GM21381 (cell line): Measurements from ENCODE around the gene WDR70.
"Not testable (repeated sequence)": the region's sequence is repeated elsewhere in the genome, so short reads cannot be mapped to it uniquely, and the experiment has no call there.

Experiments used
- ATAC-seq: cut with Tn5 transposase; IDR thresholded peaks from one replicate; pipeline ENCODE4 v1.9.1; 2021; ENCODE audit warnings: mild to moderate bottlenecking, moderate library complexity; ENCODE audit not compliant: unreplicated experiment

WDR70 gene

DNA sequence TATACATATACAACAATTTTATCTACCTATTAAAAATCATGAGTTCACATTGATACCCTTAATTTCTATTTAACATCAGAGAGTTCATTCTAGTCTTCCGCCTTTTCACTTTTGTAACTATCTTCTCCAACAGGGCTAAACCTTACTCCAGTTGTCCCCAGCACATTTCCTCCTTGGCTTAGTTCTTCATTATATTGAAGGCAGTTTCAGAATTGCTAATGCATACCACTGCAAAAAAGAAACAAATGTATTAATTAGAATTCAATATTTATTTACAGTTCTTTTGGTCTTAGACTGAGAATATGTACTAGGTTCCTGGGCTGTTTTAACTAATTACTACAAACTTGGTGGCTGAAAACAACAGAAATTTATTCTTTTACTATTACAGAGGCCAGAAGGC is 132.5 kb downstream of the WDR70 start:
- ATAC-seq, result no peak

DNA sequence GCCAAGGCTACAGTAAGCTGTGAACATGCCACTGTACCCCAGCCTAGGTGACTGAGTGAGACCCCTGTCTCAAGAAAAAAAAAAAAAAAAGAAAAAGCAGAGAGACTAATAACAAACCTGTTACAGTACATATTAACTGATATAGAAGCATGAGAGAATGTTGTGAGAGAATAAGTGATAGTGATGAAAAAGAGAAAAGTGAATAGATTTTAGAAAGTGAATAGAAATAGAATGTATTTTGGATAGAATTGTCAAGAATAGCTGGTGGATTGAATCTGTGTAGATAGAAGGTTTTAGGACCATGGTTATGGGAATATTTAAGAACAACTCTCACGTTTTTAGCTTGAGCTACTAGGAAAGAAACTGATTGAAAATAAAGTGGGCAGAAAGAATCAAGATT is 135.8 kb downstream of the WDR70 start:
- no peak for ATAC-seq

DNA sequence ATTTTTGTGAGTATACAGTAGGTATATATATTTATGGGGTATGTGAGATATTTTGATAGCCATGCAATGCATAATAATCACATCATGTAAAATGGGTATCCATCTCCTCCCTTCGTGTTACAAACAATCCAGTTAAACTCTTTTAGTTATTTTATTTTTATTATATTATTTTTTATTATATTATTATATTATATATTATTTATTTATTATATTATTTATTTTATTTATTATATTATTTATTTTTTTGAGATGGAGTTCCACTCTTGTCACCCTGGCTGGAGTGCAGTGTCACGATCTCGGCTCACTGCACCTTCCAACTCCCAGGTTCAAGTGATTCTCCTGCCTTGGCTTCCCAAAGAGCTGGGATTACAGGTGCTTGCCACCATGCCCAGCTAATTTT is 138.6 kb downstream of the WDR70 start:
- no peak for ATAC-seq

DNA sequence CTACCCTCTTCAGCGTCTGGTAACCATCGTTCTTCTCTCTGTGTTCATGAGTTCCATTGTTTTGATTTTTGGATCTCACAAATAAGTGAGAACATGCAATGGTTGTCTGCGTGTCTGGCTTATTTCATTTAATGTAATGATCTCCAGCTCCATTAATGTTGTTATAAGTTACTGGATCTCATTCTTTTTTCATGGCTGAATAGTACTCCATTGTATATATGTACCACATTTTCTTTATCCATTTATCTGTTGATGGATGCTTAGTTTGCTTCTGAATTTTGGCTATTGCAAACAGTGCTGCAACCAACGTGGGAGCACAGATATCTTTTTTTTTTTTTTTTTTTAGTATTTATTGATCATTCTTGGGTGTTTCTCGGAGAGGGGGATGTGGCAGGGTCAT is 139.2 kb downstream of the WDR70 start:
- not testable (repeated sequence) for ATAC-seq

DNA sequence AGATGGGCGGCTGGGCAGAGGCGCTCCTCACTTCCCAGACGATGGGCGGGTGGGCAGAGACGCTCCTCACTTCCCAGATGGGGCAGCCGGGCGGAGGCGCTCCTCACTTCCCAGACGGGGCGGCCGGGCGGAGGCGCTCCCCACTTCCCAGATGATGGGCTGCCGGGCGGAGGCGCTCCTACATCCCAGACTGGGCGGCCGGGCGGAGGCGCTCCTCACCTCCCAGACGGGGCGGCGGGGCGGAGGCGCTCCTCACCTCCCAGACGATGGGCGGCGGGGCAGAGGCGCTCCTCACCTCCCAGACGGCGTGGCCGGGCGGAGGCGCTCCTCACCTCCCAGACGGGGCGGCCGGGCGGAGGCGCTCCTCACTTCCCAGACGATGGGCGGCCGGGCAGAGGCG is 140.2 kb downstream of the WDR70 start:
- no peak for ATAC-seq

DNA sequence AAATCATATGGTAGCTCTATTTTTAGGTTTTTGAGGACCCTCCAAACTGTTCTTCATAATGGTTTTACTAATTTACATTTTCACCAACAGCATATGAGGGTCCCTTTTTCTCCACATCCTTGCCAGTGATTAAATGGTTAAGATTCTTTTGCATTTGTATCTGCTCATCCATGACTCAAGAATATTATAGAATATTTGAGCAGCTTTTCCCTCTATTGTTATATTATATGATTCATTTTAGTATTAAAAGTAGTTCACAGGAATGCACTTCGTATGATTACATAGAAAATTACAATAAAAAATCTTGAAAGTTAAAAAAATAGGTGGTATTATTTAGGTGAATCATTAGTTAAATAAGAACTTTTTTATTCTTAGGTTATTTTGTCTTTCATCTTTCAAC is 140.7 kb downstream of the WDR70 start:
- no peak for ATAC-seq

DNA sequence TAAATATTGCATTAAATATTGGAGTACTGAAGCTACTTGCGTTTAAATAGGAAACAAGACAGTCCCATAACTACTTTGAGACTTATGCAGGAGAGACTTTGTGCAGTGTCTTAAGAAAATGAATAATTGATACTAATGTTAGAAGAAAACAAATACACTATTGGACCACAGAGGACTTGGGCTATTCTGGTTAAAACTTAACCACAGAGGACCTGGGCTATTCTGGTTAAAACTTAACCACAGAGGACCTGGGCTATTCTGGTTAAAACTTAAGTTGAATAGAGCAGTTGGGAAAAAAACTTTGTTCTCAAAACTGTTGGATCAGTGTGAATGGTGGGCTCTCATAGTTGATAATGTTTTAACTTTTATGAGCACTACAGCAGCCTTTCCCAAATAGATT is 141.7 kb downstream of the WDR70 start:
- ATAC-seq, result no peak

DNA sequence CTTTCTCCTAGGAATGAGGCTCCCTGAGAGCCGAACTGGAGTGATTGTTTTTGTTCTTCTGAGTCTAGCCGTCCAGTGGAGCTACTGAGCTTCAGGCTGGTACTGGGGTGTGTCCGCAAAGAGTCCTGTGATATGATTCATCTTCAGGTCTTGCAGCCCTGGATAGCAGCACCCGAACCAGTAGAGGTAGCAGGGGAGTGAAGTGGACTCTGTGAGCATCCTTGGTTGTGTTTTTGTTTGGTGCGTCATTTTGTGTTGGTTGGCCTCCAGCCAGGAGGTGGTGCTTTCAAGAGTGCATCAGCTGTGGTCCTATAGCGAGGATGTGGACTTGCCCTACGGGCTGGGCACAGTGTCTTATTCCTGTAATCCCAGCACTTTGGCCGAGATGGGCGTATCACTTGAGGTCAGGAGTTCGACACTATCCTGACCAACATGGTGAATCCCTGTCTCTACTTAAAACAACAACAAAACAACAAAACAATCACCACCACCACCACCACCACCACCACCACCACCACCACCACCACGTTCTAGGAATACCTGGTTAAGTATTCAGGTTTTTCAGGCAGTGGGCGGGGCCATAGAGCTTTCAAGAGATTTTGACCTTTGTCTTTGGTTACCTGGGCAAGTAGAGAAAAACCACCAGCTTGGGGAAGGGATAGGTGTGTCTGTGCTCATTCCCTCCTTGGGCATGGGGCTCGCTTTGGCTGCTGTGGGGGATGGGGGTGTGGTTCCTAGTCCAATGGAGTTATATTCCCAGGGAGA is 154.0 kb downstream of the WDR70 start:
- ATAC-seq, result no peak

DNA sequence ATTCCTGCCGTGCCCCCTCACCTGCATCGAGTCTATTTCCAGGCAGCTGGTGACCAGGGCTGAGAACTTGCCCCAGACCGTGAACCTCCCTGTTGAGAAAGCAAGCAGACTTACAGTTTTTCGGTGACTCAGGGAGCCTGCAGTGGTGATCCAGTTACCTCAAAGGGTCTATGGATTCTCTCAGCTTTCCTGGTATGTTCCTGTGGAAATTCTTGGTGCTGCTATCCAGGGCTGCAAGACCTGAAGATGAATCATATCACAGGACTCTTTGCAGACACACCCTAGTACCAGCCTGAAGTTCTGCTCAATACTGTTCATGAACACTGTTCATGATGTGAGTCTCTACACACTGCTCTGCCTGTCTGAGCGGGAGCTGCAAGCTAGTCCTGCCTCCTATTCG is 154.7 kb downstream of the WDR70 start:
- ATAC-seq, result no peak

DNA sequence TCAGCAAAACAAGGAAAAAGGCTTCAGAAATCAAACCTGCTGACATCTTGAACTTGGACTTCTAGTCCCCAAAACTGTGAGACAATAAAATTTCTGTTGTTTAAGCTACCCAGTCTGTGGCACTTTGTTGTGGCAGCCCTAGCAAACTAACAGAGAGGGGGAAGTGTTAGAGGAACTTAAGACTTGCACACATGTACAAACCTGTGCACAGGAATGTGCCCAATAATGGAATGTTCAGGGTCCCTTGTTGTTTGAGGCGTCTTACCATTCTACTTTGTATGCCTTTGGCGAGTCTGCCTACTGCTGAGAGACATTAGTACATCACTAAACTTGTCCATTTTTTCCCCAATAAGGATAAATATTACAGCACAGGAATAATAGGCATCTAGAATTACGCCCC is 160.3 kb downstream of the WDR70 start:
- ATAC-seq, result no peak

DNA sequence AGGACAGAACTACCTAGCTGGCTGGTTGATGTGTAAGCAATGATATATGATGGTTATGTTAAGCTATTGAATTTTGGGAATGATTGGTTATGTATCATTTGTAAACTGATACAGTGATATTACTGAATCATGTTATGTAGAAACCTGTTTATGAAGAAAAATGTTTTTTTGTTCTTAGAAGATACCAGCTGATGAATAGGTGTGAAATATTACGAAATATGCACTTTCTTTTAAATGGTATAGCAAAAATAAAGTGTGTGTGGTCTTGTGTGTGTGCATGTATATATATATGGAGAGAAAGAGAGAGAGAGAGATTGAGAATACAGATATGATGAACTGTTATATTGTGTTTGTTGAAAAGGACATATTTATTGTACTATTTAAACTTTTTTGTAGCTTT is 164.1 kb downstream of the WDR70 start:
- no peak for ATAC-seq

DNA sequence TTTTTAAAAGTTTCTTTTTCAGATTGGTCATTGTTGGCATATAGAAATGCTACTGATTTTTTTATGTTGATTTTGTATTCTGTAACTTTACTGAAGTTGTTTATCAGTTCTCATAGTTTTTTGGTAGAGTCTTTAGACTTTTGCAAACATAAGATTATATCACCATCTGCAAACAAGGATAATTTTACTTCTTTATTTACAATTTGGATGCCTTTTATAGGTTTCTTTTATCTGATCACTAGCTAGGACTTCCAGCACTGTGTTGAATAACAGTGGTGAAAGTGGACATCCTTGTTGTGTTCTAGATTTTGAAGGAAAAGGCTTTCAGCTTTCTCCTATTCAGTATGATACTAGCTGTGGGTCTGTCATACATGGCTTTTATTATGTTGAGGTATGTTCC is 170.3 kb downstream of the WDR70 start:
- ATAC-seq, result no peak

DNA sequence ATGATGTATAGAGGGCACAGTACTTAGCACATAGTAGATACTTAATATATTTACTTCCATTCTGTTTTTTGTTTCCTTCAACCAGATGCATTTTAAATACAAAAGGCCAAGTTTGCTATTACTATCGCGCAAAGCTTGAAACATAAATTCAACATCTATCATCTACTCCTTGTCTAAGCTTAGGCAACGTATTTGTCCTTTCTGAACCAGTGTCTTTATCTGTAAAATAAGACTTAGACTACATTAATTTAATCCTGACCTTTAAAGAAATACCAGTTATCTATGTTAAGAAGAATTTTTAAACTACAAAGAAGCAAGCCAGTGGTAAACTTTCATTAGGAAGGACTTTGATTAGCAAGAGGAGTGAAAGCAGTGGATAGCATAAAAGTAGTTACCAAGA is 173.0 kb downstream of the WDR70 start:
- no peak for ATAC-seq

DNA sequence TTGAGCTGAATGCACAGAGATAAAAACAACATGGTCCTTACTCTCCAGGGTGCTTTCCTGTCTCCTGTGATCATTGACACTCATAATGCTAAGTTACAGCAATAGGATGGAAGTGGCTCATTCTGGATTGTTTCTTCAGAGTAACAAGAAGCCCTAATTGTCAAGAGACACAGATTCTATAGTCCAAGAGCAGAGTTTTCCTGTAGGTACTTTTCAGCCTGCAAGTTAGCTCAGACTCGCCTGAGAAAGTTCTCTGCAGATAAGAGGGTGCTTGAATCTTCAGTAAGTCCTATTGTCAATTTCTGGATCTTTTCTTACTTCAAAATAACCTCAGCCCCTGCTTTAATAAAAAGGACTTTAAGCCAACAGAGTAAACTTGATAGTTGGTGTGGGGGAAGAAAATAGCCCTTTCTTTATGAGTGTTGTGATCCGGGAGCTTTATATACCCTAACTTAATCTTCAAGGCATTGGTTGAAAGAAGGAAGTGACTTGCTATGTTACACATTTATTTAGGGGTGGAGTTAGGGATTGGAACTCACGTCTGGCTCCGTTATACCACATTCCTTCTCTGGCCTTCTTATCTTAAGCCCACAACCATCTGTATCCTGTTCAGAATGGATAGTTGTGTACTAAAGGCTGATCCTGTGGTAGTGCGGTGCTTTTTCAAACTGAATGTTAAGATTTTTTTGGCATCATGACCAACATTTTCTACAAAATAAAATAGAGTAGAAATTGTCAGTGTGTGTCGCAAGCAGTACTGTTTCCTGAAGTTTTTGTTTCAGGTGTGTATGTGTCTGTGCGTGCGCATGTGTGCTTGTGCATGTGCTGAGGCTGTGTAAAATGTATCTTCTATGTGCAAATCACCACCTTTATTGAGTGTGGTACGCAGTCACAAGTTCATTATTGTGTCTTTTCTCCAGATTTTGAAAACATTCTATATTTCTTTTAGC is 173.9 kb downstream of the WDR70 start:
- ATAC-seq, result no peak

DNA sequence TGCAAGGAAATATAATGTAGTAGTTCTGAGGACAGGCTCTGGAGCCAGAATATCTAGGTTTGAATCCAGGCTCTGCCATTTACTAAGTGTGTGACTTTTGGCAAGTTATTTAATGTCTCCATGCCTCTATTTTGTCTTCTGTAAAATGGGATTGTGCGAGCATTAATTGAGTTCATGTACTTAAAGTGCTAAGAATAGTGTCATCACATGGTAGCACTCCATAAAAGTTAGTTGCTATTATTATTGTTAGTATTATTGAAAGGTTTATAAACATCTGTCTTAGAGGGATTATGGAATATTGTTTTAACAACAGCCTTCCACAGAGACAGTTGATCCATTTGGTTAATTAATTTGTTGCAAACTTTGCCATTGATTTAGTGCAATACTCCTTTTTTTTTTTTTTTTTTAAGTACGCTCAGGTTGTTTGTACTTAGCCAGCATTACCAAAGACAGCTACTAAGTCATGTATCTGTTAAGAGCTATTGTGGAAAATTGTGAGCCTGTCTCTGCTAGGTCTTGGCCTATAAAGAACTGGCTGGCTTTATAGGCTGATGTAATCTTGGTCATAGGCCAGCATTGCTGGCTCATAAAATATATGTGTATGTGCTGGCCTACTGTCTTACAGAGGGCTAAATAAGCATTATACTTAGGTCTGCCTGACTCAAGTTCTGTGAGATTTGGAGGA is 174.7 kb downstream of the WDR70 start:
- no peak for ATAC-seq

DNA sequence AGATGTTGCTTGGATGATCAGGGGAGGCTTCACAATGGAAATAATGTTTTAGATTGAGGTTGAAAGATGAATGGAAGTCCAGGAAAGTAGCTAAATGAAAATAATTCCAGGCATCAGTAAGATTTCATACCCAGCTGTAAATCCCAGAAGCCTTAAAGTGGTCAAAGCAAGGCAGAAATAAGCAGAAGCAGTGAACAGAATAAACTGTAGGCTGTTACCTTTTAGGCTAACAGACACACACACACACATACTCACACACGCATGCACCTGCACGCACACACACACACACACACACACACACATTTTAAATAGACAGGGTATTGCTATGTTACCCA is 175.3 kb downstream of the WDR70 start:
- ATAC-seq, result no peak

DNA sequence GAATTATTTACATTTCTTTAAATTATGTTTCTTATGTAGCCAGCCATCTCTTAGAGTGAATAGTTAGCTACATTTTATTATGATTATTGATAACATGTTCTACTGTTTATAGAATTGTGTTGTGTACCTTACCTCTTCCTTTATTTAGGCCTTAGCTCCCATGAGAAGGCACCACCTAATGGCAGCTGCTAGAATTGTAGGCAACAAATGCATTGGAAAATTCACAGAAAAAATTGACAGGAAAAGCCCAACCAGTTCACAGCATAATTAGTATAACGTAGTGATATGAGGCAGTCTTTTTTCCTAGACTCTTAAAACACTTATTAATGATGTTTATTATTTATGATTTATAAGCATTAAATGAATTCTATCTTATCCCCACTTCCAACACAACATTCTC is 175.8 kb downstream of the WDR70 start:
- no peak for ATAC-seq

DNA sequence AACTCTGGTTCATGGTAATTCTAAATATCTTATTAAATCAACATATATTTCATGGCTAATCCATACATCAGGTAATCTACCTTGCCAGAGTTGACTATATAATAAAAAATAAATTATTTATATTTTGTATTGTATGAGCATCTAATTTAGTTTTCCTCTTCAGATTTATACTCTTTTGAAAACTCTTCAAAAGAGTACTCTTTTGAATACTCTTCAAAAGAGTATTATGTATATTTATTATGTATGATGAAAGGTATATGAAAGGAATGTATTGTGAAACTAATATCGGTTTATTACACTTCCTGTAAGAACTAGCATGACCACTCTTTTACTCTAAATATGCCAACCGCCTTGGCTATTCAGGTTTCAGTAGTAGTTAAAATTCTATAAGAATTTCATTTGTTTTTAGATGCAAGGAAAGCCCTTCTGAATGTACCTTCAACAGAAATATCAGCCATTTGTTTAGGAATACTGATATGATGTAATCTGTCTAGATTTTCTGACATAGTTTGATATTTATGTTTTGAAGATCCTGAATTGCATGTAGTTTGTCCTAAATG is 178.7 kb downstream of the WDR70 start:
- no peak for ATAC-seq

DNA sequence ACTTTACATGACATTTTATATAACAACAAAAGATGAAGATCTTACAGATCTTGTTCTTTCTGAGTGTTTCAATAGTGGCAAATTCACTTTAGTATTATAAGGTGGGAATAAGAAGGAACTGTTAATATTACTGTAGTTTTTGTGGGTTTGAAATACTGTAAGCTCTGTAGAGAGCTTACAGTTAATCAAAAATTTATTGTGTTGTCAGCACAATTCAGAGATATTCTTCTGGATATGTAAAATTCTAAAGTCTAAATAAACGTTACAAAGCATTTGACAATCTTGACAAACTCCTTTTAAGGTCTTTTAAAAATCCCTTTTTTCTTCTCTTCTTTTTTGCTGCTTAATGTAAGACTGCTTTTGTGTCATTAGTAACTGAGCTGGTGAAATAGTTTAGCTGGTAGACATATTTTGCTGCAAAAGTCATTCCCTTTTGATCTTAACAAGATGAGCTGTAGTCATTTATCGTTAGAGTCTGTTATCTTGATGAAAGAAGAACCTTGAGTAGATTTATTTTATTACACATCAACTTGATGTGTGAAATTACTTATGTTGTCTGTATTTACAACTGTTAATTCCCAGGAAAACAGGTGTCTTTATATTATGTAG is 186.0 kb downstream of the WDR70 start:
- no peak for ATAC-seq

DNA sequence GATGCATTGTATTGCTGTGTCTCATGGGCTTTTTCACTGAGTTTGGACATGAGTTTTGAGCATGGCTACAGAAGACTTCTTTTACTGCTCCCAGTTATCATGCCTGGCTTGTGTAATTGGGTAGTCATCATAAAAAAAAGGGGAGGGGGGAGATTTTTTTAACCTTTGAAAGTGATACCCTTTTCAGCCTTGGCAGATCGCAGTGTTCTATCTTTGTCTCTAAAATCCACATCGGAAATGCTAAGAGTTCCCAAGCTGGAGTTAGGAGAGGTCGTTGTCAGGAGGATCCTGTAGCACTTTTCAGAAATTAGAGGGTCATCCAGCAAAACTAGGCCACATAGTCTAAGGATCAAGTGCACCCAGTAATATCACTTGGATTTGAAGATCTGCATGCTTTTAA is 188.4 kb downstream of the WDR70 start:
- ATAC-seq, result no peak
